KOPT-K1 (cell line): ENCODE measurements around the gene BTBD16.

Experiments used
- H3K27ac ChIP-seq: fragments of 200-600 bp; sonication (generic); 2 replicates; pipeline ENCODE4 v1.5.1; 2016; ENCODE audit warnings: antibody characterized with exemption, mild to moderate bottlenecking, low read depth, low read length; ENCODE audit not compliant: poor library complexity, severe bottlenecking
- H3K36me3 ChIP-seq: fragments of 200-600 bp; sonication (generic); 2 replicates; pipeline ENCODE4 v1.5.1; 2017; ENCODE audit warnings: antibody characterized with exemption, mild to moderate bottlenecking, low read length, moderate library complexity; ENCODE audit not compliant: insufficient read depth
- H3K9me3 ChIP-seq: fragments of 200-600 bp; sonication (generic); 2 replicates; pipeline ENCODE4 v1.5.1; 2017; ENCODE audit warnings: antibody characterized with exemption, low read length, mild to moderate bottlenecking; ENCODE audit not compliant: insufficient read depth, poor library complexity, severe bottlenecking

The BTBD16 gene

GRCh38 chr10:122362031-122362592, 91.0 kb downstream of the BTBD16 start:
- Histone ChIP-seq H3K9me3 (peaks cover 4% of the 10 kb centered on the region), H3K27ac (no peak overlapping the region), H3K36me3 (no peaks in the 10 kb centered on the region)

- H3K9me3 ChIP-seq = peaks cover 8% of the 10 kb centered on the region
- no peaks in the 10 kb centered on the region for H3K36me3 ChIP-seq
- H3K27ac ChIP-seq = no peak overlapping the region
Observed at GRCh38 chr10:122362621-122363020, 91.5 kb downstream of the BTBD16 start.

- Histone ChIP-seq H3K9me3 (peaks cover 4% of the 10 kb centered on the region), H3K27ac (no peak overlapping the region), H3K36me3 (no peaks in the 10 kb centered on the region)
Observed at GRCh38 chr10:122363311-122363710, 92.2 kb downstream of the BTBD16 start.

GRCh38 chr10:122363722-122364463, 92.8 kb downstream of the BTBD16 start:
- Histone ChIP-seq H3K36me3 (no peaks in the 10 kb centered on the region), H3K9me3 (peaks cover 4% of the 10 kb centered on the region), H3K27ac (no peak overlapping the region)

- Histone ChIP-seq H3K36me3 (no peaks in the 10 kb centered on the region), H3K27ac (no peak overlapping the region), H3K9me3 (peaks cover 4% of the 10 kb centered on the region)
Observed at GRCh38 chr10:122368502-122369254, 97.6 kb downstream of the BTBD16 start.

GRCh38 chr10:122373108-122373507, 102.0 kb downstream of the BTBD16 start:
- Histone ChIP-seq H3K27ac (no peak overlapping the region), H3K36me3 (no peaks in the 10 kb centered on the region), H3K9me3 (no peaks in the 10 kb centered on the region)

GRCh38 chr10:122373721-122374120, 102.6 kb downstream of the BTBD16 start:
- H3K36me3 ChIP-seq = no peaks in the 10 kb centered on the region
- no peaks in the 10 kb centered on the region for H3K9me3 ChIP-seq
- no peak overlapping the region for H3K27ac ChIP-seq

- Histone ChIP-seq H3K36me3 (no peaks in the 10 kb centered on the region), H3K9me3 (no peaks in the 10 kb centered on the region), H3K27ac (no peak within 1 kb of the TSS)
Observed at GRCh38 chr10:122374237-122374858, 103.3 kb downstream of the BTBD16 start, which contains the start of gene PLEKHA1. PLEKHA1 (plus strand) TSS chr10:122374708; CDS start chr10:122393201, 18,493 bp downstream.

- H3K36me3 ChIP-seq = no peaks in the 10 kb centered on the region
- H3K9me3 ChIP-seq = no peaks in the 10 kb centered on the region
- H3K27ac ChIP-seq = no peak overlapping the region
Observed at GRCh38 chr10:122374859-122375678, 104.0 kb downstream of the BTBD16 start.

GRCh38 chr10:122375679-122376160, 104.6 kb downstream of the BTBD16 start:
- H3K27ac ChIP-seq = no peak overlapping the region
- H3K9me3 ChIP-seq = no peaks in the 10 kb centered on the region
- no peaks in the 10 kb centered on the region for H3K36me3 ChIP-seq

- Histone ChIP-seq H3K36me3 (no peaks in the 10 kb centered on the region), H3K9me3 (no peaks in the 10 kb centered on the region), H3K27ac (no peak overlapping the region)
Observed at GRCh38 chr10:122376364-122376961, 105.4 kb downstream of the BTBD16 start.

- Histone ChIP-seq H3K27ac (no peak overlapping the region), H3K36me3 (no peaks in the 10 kb centered on the region), H3K9me3 (no peaks in the 10 kb centered on the region)
Observed at GRCh38 chr10:122379041-122379440, 107.9 kb downstream of the BTBD16 start.

GRCh38 chr10:122379537-122379936, 108.4 kb downstream of the BTBD16 start:
- no peaks in the 10 kb centered on the region for H3K36me3 ChIP-seq
- no peak overlapping the region for H3K27ac ChIP-seq
- H3K9me3 ChIP-seq = no peaks in the 10 kb centered on the region

GRCh38 chr10:122380703-122381102, 109.6 kb downstream of the BTBD16 start:
- H3K27ac ChIP-seq = no peak overlapping the region
- no peaks in the 10 kb centered on the region for H3K36me3 ChIP-seq
- no peaks in the 10 kb centered on the region for H3K9me3 ChIP-seq
